ENCODE measurements around the gene LPAR2.
A peak's percentile ranks its signal among the peaks of the same experiment; 100 is the strongest.

LPAR2 gene

DNA sequence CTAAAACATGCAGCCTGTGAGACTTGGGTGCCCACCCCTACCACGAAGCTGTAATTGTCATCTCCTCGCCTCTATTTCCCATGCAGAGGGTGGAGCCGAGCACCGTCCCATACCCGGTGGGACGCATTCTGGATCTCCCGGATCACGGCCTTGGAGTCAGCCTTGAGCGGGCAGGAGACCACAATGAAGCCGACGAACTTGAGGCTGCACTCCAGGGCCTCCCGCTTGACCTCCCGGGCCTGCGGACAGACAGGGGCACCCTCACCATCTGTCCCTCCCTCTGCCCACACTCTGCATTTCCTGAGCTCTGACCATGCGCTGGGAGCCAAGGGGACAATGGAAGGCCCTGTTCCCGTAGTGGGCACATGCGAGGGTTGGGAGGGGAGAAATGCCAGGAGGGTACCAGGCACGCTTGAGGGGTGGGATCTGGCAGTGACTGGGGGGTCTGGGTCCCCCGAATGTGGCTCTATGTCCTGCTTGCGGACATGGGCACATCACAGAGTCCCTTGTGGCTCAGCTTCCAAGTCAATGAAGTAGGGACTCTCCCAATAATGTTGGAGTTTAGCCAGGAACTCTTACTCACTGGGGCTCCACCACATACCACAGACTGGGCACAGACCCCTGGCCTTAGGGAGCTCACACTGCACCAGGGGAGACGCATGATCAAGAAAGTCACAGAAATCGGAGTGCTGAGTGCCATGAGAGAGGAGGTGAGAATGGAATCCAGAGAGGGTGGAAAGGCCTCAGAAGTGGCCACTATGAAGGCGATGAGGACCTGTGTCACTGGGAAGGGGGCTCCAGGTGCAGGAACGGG is 24.7 kb upstream of the LPAR2 start:
- DNase-seq, result no peak

DNA sequence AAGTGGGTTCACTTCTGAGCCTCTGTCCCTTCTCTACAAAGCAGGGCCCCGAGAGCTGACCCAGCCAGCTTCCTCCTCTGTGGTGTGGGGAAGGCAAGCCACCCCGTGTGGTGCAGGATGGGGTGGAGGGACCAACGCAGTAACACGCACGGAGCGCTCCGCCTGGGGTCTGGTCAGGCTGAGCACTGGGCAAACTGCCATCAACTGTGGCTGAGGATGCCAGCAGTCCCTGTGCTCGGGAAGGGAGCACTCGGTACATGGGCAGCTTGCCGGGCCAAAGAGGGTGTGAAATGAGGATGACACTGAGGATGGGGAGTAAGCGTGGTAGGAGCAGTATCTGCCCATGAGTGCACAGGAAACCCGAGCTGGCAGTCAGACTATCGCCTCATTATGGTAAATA is 23.1 kb upstream of the LPAR2 start:
- DNase-seq, result no peak

DNA sequence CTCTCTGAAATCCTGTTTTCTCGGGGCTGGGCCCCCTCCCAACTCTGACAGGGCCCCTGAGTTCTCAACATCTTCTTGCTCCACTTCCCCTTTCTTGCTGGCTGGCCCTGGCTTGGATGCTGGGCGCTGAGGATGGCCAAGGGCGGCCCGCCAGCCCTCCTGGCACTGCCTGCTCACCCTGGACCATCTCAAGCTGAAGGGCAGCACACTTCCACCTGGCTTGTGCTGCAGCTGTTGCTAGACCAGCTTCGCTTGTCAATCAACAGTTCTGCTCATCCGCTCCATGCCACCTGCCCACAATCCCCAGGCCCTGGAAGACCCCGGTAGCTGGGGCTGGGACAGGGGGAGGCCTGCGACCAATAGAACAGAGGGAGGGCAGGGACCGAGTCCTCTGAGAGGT is 22.3 kb upstream of the LPAR2 start:
- no peak for DNase-seq

DNA sequence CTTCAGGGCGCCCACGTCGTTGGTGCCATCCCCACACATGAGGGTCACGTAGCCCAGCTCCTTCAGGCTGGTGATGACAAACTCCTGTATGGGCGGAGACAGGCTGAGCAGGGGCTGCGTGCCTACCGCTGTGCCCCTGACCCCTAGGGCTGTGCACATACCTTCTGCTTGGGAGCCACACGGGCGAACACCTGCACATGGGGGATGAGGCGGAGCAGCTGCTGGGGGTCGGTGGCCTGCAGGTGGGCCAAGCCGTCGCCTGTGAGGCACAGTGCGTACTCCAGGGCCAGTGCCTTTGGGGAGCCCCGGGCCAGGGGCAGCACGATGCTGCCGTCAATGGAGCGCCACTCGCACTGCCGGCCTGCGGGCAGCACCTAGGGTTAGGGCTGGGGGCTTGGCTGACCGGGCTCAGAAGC is 21.6 kb upstream of the LPAR2 start:
- no peak for DNase-seq

- DNase-seq, result no peak
Measured at GRCh38 chr19:19649155-19649554, 21.1 kb upstream of the LPAR2 start.

- no peak for DNase-seq
Measured at GRCh38 chr19:19647037-19647835, 19.2 kb upstream of the LPAR2 start.

- no peak for DNase-seq
Measured at GRCh38 chr19:19645233-19645870, 17.3 kb upstream of the LPAR2 start.

GRCh38 chr19:19644054-19644388 is 16.0 kb upstream of the LPAR2 start:
- no peak for DNase-seq

GRCh38 chr19:19643158-19644053 is 15.4 kb upstream of the LPAR2 start, which contains the start of gene GMIP:
Gene GMIP, minus strand, starts transcription at chr19:19643657. Its CDS starts 128 bp downstream, at chr19:19643529.
- peak; percentile 88 for DNase-seq

DNA sequence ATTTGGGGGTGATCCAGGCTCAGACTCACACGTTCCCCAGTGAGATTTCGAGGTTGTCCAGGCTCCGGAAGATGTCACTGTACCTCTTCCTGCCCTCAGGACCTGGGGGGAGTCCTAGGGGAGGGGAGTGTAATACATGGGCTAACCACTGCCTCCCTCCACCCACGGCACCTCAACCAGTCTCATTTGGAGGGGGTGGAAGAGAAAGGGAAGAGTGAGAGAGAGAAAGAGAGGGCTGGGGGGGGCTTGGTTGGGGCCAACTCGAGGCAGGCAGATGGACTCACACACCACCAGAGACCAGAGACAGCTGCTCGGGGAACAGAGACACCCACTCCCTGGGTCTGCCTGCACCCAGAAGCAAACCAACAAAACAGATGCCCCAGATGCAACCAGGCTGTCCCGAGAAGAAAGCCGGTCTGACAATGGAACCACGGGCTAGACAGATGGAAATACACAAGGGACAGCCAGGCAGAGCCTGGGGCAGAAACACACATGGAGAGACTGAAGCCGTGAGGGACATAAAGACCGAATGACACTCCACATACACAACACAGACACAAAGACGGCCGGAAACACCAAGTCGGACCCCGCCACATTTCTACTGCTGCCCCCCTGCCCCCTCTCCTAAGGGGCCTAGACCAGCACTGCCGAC is 14.6 kb upstream of the LPAR2 start:
- peak; percentile 54 for DNase-seq

- no peak for DNase-seq
Measured at GRCh38 chr19:19637523-19638251, 9.7 kb upstream of the LPAR2 start.

DNA sequence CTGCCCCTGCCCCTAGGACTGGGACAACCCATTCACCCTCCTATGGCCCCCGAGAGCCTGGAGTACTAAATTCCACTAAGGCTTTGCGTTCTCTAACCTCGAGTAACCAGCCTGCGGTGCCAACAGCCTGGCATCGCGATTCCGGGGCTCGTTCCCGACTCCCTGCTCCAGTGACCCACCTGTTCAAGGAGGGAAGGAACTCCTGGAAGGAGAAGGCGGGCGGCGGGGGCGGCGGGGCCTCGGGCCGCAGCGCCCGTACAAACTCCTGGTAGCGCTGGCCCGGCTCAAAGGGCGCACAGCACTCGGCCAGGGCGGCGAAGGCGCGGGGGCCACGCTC is 9.1 kb upstream of the LPAR2 start:
- no peak for DNase-seq

- no peak for DNase-seq
Measured at GRCh38 chr19:19636573-19637185, 8.7 kb upstream of the LPAR2 start.

GRCh38 chr19:19635313-19635702 is 7.3 kb upstream of the LPAR2 start:
- no peak for DNase-seq

DNA sequence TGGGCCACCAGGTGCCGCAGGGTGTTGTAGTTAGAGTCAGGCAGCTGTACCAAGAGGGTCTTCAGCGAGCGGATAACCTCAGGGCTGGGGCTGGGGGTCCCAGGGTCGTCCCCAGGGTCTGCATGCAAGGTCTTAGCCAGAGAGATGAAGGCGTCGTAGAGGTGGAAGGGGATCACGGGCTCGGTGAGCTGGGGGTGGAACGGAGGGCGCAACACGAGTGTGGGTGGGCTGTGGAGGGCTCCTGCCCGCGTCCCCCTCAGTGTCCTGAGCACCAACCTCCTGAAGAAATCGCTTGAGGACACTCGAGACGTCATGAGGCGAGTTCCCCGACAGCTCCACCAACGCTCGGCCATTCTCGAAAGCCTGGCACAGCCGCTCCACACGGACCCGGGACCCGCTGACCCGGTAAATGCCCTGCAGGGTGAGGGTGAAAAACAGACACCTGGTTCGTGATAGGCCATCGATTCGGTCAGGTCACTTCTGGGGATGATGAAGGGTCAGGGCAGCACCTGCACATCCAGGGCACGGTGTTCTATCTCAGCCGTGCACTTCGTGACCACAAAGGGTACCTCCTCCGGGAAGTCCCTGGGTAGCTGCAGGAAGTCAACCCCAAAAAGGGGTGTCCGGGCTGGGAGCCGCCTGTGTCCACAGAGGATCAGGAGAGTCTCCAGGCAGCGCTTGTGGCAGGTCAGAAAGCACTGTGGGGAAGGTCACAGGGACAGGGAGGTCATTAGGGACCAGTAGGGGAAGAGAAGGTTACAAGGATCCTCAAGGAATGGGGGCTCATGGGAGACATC is 6.7 kb upstream of the LPAR2 start:
- no peak for DNase-seq

GRCh38 chr19:19633711-19634515 is 5.9 kb upstream of the LPAR2 start:
- DNase-seq, result no peak

DNA sequence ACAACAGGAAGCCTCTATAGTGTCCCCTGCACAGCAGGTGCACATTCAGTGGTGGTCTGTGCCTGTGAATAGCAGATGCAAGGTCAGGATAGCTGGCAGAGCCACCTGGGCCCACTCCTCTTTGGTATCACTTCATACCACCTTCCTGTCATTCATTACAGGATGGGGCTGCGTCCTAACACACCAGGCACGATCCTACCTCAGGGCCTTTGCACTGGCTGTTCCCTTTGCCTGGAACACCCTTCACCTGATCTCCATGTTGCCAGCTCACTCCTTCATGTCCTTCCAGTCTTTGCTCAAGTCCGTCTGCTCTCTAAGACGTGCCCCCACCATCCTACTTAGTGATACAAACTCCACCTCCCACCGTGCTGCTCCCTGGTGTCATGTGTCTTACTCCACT is 4.6 kb upstream of the LPAR2 start:
- DNase-seq, result no peak

- no peak for DNase-seq
Measured at GRCh38 chr19:19631346-19631745, 3.3 kb upstream of the LPAR2 start.

- no peak for DNase-seq
Measured at GRCh38 chr19:19630426-19630825, 2.4 kb upstream of the LPAR2 start.

- no peak for DNase-seq
Measured at GRCh38 chr19:19630062-19630414, 2.0 kb upstream of the LPAR2 start.
